GM21528 (cell line): ENCODE results near the gene DLG2.
"Not testable (repeated sequence)": the region's sequence is repeated elsewhere in the genome, so short reads cannot be mapped to it uniquely, and the experiment has no call there.

ENCODE experiments used
- ATAC-seq: cut with Tn5 transposase; IDR thresholded peaks from one replicate; pipeline ENCODE4 v1.9.1; 2021; ENCODE audit warnings: mild to moderate bottlenecking, moderate library complexity; ENCODE audit not compliant: unreplicated experiment, low FRiP score

Gene DLG2

DNA sequence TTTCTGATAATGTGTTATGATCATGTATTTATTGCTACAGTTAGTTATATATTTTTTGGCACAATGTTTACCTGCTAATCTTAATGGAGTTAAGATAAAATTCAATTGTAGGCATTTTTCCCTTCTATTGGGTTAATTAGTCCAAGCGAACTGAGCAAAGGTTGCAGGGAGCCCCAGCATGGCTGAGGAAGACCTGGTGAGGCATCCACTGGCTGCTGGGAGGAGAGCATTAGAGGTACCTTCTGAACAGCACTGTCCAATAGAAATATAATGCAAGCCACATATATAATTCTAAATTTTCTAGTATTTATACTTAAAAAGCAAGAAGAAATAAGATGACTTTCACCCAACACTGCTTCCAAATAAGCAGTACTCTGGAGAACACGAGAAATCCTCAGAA, 19.9 kb upstream of the DLG2 start:
- ATAC-seq = no peak

DNA sequence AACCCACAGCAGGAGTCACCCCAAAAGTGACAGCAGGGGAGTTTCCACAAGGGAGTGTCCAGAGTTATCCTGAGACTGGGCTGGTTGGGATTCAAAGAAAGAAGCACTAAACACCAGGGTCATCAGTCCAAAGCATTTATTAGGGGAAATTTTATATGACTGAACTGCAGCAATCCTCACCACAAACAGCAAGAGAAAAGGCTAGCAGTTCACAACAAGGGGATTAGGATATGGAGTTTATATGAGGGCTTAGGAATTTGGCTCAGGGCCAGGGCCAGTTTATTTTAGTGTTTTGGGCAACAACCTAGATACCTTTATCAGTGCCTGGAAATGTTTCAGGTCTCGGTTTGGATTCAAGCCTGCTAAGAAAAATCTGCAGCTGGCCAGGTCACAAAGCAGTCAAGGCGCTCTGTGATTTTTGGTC, 16.1 kb upstream of the DLG2 start:
- no peak for ATAC-seq

DNA sequence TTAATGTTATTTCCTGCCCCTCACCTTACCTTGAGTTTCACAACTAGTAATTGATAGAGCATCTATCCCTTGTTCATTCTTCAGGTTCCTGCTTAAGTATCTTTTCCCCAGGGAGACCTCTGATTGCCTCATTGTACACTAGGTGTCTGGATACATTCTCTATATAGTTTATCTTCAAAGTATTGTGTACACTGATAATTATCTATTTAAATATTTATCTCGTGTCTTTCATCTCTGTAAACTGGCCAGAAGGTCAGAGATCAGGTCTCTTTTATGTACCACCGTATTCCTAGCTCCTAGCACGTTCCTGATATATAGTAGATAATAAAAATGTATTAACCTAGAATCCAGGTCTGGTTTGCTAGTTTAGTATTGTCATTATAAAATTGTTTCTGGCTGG, 7.6 kb upstream of the DLG2 start:
- no peak for ATAC-seq

DNA sequence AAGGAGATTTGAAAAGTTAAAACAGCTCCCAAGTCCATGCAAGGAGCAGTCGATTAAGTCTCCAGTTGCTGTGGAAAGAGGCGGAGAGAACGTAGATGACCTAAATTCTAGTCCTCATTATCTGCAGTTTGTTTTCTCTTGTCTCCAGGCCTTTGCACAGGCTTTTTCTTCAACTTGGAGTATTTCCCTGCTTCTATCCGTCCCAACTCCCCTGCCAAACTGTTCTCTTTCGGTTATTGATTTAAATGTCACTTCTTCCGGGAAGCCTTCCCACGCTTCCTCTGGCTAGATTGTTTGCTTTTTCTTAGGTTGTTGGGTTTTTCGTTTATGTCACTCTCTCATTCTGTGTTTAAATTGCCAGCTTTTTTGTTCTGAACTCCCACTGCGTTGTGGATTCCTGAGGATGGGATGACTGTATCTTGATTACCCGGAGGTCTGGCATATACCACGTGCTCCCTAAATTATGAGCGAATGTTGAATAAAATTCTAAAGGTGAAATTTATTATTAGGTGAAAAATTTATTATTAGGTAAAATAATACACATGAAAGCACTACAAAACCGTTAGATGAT, 1.7 kb upstream of the DLG2 start:
- peak; percentile 26 for ATAC-seq

DNA sequence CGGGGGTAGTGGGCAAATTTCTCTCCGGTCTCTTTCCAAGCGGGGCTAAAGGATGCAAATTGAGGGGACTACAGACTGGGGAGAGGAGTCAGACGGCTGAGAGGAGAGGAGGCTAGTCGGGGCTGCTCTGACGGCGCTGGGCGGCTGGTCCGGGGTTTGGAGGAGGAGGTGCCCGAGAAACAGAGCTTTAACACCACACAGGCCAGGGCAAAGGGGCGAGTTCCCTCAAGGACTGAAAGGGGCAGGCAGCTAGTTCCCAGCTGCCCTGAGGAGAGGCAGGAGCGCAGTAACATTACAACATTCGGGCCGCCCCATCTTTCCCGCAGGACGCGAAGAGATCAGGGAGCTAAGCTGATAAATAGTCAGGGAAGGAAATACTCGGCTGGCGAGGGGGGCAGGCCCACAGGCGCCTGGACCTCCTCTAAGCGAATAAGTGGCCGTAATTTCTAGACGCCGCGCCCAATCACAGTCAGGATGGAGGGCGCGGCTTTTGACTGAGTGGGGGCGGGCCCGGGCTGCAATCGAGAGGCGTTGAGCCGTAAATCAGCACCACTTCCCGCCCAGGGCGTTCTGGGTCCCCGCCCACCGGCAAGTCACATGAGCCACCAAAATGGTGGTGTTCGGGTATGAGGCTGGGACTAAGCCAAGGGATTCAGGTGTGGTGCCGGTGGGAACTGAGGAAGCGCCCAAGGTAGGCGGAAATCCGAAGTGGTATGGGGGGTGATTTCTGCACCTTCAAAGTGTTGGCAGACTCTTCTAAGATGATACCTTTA, 1.0 kb upstream of the DLG2 start, which contains the start of gene TMEM126B:
Gene TMEM126B (plus strand): TSS at position 596 of the 773 bp plus-strand sequence. CDS start 15 bp downstream, at position 611.
- ATAC-seq = peak; percentile 100

DNA sequence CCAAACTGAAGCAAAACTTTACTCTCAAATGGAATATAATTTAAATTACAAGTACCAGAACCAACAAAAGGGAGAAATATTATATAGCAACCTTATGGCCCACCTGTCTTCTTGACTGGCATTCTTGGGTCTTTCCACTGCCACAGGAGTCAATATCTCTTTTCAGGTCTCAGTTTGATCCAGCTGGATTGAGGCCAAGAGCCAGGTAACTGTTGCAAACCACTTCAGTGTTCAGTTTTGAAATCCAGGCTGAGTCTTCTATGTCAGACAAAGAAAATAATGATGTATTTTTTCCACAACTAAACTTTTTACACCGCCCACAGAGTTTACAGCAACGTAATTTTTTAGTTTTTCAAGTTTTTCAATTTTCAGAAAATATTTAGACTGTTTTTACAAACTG, 648 bp downstream of the DLG2 start:
- ATAC-seq = no peak

DNA sequence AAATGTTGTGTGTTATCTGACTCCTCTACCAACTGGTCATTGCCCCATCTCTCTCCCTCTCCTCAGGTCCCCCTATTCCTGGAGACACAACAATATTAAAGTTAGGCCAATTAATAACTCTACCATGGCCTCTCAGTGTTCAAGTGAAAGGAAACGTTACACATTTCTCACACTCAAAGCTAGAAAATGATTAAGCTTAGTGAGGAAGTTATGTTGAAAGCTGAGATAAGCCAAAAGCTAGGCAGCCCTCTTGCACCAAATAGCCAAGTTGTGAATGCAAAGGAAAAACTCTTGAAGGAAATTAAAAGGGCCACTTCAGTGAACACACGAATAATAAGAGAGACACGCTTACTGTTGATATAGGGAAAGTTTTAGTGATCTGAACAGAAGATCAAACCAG, 6.9 kb downstream of the DLG2 start:
- no peak for ATAC-seq

DNA sequence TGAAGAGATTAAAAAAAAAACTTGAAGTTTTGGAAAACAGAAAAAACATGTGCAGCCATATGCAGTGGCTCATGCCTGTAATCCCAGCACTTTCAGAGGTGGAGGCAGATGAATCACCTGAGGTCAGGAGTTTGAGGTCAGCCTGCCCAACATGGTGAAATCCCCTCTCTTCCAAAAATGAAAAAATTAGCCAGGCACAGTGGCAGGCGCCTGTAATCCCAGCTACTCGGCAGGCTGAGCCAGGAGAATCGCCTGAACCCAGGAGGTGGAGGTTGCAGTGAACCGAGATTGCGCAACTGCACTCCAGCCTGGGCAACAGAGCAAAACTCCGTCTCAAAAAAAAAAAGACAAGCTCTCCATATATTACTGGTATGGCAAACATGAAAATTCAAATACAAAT, 7.6 kb downstream of the DLG2 start:
- ATAC-seq = no peak

DNA sequence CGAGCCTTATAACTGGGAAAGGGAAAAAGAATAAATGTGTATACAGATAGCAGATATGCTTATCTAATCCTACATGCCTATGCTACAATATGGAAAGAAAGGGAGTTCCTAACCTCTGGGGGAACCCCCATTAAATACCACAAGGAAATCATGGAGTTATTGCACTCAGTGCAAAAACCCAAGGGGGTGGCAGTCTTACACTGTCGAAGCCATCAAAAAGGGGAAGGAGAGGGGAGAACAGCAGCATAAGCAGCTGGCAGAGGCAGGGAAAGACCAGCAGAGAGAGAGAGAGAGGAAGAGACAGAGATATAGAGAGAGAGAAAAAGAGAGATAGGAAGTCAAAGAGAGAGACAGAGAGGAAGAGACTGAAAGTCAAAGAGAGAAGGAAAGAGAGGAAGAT, 15.5 kb downstream of the DLG2 start:
- not testable (repeated sequence) for ATAC-seq

DNA sequence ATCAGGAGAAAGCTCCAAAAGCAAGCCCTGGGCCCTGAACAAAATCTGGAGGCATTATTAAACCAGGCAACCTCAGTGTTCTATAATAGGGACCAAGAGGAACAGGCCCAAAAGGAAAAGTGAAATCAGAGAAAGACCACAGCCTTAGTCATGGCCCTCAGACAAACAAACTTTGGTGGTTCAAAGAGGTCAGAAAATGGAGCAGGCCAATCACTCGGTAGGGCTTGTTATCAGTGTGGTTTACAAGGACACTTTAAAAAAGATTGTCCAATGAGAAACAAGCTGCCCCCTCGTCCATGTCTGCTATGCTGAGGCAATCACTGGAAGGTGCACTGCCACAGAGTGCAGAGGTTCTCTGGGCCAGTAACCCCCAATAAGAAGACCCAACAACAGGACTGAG, 17.9 kb downstream of the DLG2 start:
- ATAC-seq = not testable (repeated sequence)

DNA sequence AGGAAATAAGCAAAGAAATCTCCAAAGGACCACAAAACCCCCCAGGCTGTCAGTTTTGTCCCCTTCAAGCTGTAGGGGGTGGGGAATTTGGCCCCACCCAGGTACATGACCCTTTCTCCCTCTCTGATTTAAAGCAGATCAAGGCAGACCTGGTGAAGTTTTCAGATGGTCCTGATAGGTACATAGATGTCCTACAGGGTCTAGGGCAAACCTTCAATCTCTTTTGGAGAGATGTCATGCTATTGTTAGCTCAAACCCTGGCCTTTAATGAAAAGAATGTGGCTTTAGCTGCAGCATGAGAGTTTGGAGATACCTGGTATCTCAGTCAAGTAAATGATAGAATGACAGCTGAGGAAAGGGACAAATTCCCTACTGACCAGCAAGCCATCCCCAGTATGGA, 18.5 kb downstream of the DLG2 start:
- ATAC-seq = not testable (repeated sequence)

DNA sequence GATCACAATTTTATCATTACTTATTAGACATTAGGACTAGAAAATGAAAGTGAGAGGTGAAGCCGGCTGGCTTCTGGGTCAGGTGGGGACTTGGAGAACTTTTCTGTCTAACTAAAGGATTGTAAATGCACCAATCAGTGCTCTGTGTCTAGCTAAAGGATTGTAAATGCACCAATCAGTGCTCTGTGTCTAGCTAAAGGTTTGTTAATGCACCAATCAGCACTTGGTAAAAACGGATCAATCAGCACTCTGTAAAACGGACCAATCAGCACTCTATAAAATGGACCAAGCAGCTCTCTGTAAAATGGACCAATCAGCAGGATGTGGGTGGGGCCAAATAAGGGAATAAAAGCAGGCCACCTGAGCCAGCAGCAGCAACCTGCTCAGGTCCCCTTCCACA, 20.9 kb downstream of the DLG2 start:
- not testable (repeated sequence) for ATAC-seq

DNA sequence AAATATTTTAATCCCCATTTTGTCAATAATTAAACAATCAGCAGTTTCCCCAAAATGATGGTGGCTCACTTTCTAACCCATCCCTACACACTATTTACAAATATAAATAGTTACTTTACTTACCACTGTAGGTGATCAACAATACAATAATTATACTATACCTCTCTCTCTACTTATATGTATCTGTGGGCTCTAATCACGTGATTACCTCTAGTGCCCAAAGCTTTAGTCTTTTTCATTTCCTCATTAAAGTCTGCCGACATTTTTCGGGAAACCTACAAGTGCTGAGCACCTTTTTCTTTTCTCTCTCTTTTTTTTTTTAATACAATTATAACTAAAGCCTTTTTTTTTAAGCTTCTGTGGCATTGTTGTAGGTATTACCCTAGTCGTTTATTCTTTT, 23.9 kb downstream of the DLG2 start:
- no peak for ATAC-seq

DNA sequence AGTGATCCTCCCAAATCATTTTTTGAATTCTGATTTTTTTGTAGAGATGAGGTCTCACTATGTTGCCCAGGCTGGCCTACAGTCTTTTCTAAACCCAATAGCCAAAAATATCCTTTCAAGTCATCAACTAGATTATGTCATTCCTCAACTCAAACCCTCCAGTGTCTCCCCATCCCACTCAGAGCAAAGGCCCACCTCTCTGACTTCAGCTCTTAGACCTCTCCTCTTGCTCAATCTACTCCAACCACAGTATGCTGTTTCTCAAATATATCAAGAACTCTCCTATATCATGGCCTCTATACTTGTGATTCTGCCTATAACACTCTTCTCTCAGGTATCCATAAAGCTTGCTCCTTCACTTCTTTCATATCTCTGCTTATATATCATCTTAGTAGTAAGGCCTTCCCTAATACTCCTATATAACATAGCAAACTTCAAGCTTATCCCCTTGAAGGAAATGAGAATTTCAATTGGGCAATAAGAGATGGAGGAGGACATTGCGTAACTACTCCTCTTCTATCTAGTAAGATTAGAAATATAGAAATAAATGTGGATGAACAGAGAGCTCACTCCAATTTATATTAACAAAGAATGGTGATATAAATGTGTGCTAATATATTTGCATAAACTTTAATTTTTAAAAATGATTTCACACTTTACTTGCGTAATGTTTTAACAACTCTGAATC, 24.5 kb downstream of the DLG2 start:
- no peak for ATAC-seq

DNA sequence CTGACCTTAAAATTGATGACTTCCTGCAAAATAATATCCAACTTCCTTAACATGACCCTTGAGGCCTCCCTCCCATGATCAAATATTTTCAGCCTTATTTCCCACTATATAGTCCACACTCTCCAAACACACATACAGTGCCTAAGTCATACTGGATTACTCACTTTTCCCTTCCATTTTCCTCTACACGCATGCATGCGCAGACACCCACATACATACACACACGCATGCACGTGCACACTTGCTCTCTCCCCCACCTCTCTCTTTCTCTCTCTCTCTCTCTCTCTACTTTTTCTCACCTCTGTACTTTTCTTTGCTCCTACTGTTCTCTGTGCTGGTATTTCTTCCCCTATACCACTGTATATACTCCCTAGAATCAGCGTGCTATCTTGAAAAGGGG, 28.1 kb downstream of the DLG2 start:
- no peak for ATAC-seq

DNA sequence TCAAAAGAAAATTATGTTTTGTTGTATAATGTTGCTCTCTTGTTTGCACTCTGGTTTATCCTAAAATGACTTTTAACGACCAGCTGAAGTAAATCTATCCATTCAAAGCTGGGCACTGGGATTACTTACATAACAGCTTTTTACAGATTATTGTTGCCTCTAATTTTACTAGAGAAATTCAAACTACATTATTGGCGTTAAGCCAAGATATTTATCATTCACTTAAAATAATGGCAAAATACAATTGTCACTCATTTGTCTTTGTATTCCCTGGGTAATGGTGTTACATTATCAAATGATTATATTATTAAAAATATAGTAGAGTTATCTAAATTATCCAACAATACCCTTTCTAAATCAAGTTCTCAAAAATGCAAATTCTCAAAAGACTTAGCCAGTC, 30.3 kb downstream of the DLG2 start:
- ATAC-seq = no peak

DNA sequence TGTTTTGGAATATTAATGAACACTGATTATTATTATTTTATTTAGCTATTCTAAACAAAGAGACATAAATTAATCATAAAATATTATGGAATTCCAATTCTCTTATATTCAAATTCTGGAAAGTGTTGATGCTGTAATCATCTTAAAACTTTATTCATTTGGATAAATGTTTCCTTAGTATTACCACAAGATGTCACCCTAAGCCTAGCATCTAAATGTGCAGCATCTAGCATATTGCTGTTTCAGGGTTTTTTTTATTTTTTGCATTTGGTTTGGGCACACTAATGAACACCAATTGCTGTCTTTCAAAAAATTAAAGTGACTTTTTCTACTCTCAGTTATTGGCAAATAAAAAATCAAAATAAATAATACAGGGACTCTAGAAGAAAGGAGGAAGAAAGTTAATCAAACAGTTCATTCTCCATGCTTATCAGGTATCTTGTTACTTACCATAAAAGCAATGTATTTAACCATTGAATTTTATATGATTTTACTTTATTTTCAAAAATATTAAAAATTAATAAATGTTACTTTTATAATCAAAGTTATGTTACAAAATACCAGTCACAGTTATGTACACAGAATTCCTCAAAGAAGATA, 31.8 kb downstream of the DLG2 start:
- peak; percentile 74 for ATAC-seq

DNA sequence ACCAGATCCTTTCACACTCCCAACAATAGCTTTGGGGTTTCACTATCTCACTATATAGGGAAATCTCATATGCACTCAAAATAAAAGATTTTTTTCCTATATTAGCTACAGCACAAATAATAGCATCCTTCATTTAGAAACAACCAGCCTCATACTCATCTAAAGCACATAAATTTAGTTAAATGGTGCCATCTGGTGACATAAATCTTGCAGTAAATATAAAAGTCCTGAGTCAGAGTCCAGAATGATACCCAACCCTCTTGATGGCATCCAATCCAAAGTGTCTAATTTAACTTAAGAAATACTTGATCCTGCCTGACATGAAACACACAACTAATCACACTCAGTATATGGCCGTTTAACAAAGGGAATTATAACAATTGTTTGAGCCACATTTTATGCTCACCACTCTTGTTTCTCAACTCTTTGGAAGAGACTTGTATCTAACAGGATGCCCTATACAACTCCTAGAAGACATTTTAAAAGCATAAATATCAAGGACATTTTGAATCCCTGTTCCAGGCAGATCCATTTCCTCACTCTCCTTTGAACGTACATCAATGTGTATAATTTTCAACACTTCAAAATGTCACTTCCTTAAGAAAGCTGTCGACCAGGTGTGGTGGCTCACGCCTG, 36.2 kb downstream of the DLG2 start:
- no peak for ATAC-seq

DNA sequence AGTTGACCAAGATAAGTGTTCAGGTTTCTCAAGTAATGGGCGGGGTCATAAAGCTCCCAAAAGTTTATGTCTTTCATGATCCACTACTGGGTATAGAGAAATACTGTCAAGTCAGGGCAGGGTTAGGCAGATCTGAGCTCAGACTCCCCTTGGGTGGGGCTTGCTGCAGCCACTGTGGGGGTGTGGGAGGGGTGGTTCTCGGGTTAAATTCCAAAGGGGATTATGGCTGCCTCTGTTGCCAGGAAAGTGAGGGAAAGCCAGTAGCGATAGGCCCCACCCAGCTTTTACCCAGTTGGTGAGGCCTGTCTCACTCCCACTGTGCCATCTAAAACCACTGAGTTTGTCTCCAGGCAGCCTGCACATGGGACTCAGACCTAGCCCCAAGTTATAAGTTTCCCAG, 37.8 kb downstream of the DLG2 start:
- ATAC-seq = no peak

DNA sequence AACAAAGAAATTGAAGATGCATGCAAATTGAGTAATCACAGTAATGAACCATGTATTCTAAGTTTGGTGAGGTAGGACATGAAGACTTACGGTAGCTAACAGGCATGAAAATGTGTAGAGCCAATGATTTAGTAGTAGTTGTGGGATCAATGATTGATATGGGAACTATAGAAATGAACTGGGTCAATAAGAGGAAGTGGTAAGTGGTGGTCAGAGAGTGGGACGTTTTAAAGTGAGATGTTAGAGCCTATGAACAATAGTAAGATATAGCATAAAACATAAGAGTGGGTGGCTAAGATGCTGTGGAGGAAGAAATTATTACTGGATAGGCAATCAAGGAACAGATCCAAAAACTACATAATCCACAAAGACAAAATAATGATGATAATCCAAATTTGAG, 45.0 kb downstream of the DLG2 start:
- ATAC-seq = no peak

DNA sequence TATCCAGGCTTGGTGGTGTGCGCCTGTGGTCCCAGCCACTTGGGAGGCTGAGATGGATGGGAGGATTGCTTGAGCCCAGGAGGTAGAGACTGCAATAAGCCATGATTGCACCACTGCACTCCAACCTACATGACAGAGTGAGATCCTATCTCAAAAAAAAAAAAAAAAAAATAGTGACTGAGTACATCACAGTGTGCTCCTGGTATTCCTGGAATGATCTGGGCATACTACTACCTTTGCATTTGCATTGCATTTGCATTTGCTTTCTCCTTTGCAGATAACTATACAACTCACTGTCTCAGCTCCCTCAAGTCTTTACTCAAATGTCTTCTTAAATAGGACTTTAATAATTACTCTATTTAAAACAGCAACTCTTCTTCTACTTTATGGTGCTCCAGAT, 51.8 kb downstream of the DLG2 start:
- ATAC-seq = no peak
